Type B pancreatic cell (in vitro differentiated cells): ENCODE results near the gene DOK1. TPM values are rescaled to one million over a fixed set of nuclear protein-coding genes. Genes with fewer than 3 reads are reported as not detected.

Source experiments
- DNase-seq: peaks from one replicate; pipeline ENCODE4 v3.0.0; 2021; ENCODE audit warnings: mixed read lengths; ENCODE audit not compliant: unreplicated experiment; ENCODE audit errors: extremely low spot score
- H3K27ac Mint-ChIP-seq: 2 replicates; pipeline ENCODE4 v1.8.0; 2021; ENCODE audit warnings: mild to moderate bottlenecking, mixed read lengths
- H3K27me3 Mint-ChIP-seq: 2 replicates; pipeline ENCODE4 v1.8.0; 2021; ENCODE audit warnings: mixed read lengths
- H3K36me3 Mint-ChIP-seq: 2 replicates; pipeline ENCODE4 v1.8.0; 2021; ENCODE audit warnings: mixed read lengths
- H3K4me1 Mint-ChIP-seq: one replicate; pipeline ENCODE4 v1.8.0; 2021; ENCODE audit warnings: mixed read lengths; ENCODE audit not compliant: unreplicated experiment
- H3K4me3 Mint-ChIP-seq: 2 replicates; pipeline ENCODE4 v1.8.0; 2021; ENCODE audit warnings: mild to moderate bottlenecking, mixed read lengths
- H3K9me3 Mint-ChIP-seq: 2 replicates; pipeline ENCODE4 v1.8.0; 2021; ENCODE audit warnings: mixed read lengths
- total RNA-seq: library from RNA; stranded (reverse); gene quantifications from 2 replicates; pipeline ENCODE4 v1.2.1, GENCODE V29; 2021; ENCODE audit warnings: low replicate concordance
- TF ChIP-seq, protein P1 (sequence below): fragments of 200-600 bp; sonication (generic); conservative IDR thresholded peaks from 2 replicates; pipeline ENCODE4 v1.5.0; 2021; ENCODE audit warnings: antibody characterized with exemption, mild to moderate bottlenecking

The DOK1 gene
- total RNA-seq, 1 donor from 2014 or later: 9.9 TPM

- H3K9me3 Mint-ChIP-seq: no peaks in the 10 kb centered on the region
- H3K27me3 Mint-ChIP-seq: peaks cover 5% of the 10 kb centered on the region
- TF ChIP-seq, protein P1, sequence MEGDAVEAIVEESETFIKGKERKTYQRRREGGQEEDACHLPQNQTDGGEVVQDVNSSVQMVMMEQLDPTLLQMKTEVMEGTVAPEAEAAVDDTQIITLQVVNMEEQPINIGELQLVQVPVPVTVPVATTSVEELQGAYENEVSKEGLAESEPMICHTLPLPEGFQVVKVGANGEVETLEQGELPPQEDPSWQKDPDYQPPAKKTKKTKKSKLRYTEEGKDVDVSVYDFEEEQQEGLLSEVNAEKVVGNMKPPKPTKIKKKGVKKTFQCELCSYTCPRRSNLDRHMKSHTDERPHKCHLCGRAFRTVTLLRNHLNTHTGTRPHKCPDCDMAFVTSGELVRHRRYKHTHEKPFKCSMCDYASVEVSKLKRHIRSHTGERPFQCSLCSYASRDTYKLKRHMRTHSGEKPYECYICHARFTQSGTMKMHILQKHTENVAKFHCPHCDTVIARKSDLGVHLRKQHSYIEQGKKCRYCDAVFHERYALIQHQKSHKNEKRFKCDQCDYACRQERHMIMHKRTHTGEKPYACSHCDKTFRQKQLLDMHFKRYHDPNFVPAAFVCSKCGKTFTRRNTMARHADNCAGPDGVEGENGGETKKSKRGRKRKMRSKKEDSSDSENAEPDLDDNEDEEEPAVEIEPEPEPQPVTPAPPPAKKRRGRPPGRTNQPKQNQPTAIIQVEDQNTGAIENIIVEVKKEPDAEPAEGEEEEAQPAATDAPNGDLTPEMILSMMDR: no peak
- peaks cover 16% of the 10 kb centered on the region for H3K4me1 Mint-ChIP-seq
- no peak overlapping the region for H3K4me3 Mint-ChIP-seq
- no peaks in the 10 kb centered on the region for H3K36me3 Mint-ChIP-seq
- DNase-seq: no peak
- no peak overlapping the region for H3K27ac Mint-ChIP-seq
These were observed 22.9 kb downstream of the DOK1 start for GRCh38 chr2:74577448-74577847.

DNA sequence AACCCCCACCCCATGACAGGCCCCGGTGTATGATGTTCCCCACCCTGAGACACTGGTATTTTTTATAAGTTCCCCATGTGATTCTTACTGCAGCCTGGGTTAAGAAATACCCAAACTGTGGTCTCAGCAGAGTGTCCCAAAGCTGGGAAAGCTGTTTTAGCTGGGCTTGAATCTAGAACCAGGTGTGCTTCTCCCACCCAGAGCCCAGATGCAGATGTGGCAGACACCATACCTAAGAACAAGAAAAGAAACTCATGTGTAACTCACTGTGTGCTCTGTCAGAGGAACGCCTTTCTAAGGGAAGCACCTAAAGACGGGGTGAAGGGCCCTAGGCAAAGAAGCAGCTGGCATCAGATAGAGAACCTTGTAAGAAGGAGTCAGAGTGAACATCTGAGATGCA is 23.9 kb downstream of the DOK1 start:
- no peaks in the 10 kb centered on the region for H3K9me3 Mint-ChIP-seq
- H3K27me3 Mint-ChIP-seq: peaks cover 5% of the 10 kb centered on the region
- TF ChIP-seq, protein P1: no peak
- H3K4me1 Mint-ChIP-seq: peaks cover 16% of the 10 kb centered on the region
- no peak for DNase-seq
- no peaks in the 10 kb centered on the region for H3K36me3 Mint-ChIP-seq
- no peak overlapping the region for H3K4me3 Mint-ChIP-seq
- H3K27ac Mint-ChIP-seq: no peak overlapping the region

GRCh38 chr2:74581463-74581862 is 26.9 kb downstream of the DOK1 start:
- Mint-ChIP-seq H3K27ac (no peak overlapping the region), H3K4me1 (peaks cover 4% of the 10 kb centered on the region), H3K9me3 (no peaks in the 10 kb centered on the region), H3K36me3 (no peaks in the 10 kb centered on the region), H3K4me3 (no peak overlapping the region), H3K27me3 (peaks cover 13% of the 10 kb centered on the region)
- DNase-seq: no peak
- TF ChIP-seq, protein P1: no peak

GRCh38 chr2:74582184-74582583 is 27.7 kb downstream of the DOK1 start:
- Mint-ChIP-seq H3K36me3 (no peaks in the 10 kb centered on the region), H3K4me1 (no peaks in the 10 kb centered on the region), H3K27ac (no peak overlapping the region), H3K27me3 (peaks cover 13% of the 10 kb centered on the region), H3K9me3 (no peaks in the 10 kb centered on the region), H3K4me3 (no peak overlapping the region)
- DNase-seq: no peak
- TF ChIP-seq, protein P1: no peak

GRCh38 chr2:74583504-74583903 is 29.0 kb downstream of the DOK1 start:
- Mint-ChIP-seq H3K4me1 (peaks cover 4% of the 10 kb centered on the region), H3K27ac (no peak overlapping the region), H3K36me3 (no peaks in the 10 kb centered on the region), H3K27me3 (peaks cover 13% of the 10 kb centered on the region), H3K4me3 (no peak overlapping the region), H3K9me3 (no peaks in the 10 kb centered on the region)
- no peak for DNase-seq
- TF ChIP-seq, protein P1: no peak

GRCh38 chr2:74584088-74584645 is 29.6 kb downstream of the DOK1 start:
- Mint-ChIP-seq H3K27ac (no peak overlapping the region), H3K27me3 (peaks cover 18% of the 10 kb centered on the region), H3K4me1 (peaks cover 4% of the 10 kb centered on the region), H3K9me3 (no peaks in the 10 kb centered on the region), H3K36me3 (no peaks in the 10 kb centered on the region), H3K4me3 (no peak overlapping the region)
- TF ChIP-seq, protein P1: no peak
- no peak for DNase-seq
